Measurements from ENCODE around the gene EMID1.
"Not testable (repeated sequence)": the region's sequence is repeated elsewhere in the genome, so short reads cannot be mapped to it uniquely, and the experiment has no call there.

Gene EMID1

DNA sequence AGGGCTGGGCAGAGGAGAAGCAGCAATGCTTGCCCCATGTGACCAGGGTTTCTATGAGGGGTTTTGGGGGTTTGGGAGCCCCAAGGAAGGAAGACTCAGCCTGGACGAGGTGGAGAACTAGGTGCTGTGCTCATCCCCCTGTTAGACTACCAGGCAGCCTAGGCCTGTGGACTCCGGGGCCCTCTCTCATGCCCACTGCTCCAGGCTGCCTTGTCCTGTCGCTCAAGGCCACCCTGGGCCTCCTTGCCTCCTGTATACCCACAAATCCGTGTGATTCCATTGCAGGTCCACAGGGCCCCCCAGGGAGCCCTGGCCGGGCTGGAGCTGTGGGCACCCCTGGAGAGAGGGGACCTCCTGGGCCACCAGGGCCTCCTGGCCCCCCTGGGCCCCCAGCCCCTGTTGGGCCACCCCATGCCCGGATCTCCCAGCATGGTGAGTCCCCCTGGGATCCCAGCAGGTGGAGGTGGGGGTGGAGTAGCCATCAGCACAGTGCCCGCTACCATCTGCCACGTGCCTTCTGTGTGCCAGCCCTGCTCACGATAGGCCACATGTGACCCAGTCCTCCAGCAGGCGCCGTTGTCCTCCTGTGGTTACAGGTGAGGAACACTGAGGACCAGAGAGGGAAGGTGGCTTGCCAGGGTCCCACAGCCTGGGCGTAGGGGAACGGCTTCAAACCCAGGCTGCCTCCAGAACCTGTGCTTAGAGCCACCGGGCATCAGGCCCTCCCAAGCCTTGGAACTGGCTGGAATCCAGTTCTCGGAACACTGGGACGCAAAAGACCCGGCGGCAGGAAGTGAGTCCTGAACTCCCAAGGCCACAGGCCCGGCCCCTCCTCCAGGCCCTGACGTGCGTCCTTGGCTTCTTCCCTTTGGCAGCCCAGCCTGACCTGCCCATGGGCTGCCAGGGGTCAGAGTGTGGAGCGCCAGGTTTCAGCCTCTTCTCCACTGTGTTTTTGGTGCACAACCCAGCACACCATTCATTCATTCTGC is 26.6 kb downstream of the EMID1 start:
- DNase-seq (ENCODE audit: low read depth) = no peak

DNA sequence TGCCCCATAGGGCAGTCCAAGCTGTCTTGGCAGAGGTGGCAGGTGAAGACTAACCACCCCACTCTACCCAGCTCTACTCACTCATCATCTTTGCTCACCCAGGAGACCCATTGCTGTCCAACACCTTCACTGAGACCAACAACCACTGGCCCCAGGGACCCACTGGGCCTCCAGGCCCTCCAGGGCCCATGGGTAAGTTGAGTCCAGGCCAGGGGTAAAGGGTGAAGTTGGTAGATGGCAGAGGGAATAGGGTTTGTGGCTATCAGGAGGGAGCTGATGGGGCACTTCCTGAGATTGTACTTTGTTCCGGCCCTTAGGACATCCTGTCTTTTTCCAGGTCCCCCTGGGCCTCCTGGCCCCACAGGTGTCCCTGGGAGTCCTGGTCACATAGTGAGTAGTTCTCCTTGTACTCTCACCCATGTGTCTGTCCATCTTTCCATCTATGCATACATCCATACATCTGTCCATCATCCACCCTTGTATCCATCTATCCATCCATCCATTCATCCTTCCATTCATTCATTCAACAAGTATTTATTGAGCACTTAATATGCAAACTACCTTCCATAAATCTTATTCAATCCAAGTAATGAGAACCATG is 27.7 kb downstream of the EMID1 start:
- no peak for DNase-seq (ENCODE audit: low read depth)

DNA sequence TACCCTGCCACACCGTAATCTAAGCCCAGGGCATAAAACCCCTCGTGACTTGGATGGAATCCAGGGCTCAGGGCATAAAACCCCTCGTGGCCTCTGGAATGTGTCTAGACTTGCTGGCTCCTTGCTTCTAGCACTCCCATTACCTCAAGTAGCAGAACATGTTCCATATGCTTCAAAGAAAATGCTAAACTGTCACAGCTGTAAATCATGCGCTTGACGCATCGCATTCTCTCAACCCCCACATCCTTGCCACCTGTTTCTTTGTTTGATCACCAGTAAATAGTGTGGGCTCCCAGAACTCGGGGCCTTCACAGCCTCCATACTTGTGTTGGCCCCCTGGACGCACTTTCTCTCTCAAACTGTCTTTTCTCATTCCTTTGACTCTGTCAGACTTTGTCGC is 34.8 kb downstream of the EMID1 start:
- not testable (repeated sequence) for DNase-seq (ENCODE audit: low read depth)

DNA sequence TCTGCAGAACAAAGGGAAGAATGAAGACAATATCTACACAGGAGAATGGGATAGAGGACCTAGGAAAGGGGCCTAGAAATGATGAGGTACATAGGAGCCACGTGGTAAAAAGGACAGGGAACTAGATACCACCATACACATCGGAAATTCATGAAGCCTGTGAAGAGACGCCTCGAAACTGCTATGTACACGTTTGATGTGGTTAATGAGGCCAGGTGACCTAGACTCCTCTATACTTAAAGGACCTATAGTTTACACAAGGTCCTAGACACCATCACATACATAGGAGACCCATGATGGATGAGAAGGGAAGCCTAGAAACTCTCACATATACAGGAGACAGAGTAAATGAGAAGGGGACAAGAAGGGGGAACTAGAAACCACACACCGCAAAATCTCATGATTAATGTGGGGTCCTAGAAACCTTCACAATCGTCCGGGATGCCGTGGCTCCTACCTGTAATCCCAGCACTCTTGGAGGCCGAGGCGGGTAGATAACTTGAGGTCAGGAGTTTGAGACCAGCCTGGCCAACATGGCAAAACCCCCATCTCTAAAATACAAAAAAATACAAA is 38.3 kb downstream of the EMID1 start:
- DNase-seq (ENCODE audit: low read depth) = no peak

DNA sequence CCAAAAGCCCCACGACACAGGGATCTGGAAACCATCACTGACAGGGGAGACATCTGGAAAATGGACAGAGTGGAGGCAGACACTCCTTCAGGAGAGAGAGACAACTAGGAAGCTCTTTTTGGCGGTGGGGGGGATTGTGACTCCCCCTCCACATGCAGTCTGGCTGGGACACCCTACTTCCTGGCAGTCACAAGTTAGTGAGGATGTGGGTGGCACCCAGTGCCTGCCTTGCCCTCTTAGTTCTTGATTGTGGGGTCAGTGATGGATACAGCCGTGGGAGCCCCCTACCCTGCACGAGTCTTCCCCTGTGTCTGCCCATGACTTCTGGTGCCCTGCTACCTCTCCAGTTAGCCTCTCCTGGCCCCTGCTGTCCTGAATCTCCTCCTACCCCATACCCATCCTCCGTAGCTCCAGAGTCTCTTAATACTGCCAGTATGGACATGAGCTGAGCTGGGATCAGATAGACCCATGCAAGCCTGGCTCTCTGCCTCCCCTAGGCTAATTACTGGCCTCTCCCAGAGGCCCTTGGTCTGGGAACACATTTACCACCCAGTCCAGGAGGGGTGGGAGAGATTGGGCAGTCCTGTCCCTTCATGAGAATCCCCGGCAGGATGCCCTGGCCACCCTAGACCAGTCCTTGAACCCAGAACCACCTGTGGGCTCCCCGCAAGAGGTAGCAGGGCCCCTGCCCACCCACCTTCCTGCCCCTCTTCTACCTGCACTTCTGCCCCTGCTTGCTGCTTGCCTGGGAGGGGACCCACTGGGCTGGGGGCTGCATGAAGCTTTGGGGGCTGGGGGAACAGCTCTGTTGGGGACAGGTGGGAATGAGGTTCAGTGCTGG is 39.3 kb downstream of the EMID1 start:
- no peak for DNase-seq (ENCODE audit: low read depth)

DNA sequence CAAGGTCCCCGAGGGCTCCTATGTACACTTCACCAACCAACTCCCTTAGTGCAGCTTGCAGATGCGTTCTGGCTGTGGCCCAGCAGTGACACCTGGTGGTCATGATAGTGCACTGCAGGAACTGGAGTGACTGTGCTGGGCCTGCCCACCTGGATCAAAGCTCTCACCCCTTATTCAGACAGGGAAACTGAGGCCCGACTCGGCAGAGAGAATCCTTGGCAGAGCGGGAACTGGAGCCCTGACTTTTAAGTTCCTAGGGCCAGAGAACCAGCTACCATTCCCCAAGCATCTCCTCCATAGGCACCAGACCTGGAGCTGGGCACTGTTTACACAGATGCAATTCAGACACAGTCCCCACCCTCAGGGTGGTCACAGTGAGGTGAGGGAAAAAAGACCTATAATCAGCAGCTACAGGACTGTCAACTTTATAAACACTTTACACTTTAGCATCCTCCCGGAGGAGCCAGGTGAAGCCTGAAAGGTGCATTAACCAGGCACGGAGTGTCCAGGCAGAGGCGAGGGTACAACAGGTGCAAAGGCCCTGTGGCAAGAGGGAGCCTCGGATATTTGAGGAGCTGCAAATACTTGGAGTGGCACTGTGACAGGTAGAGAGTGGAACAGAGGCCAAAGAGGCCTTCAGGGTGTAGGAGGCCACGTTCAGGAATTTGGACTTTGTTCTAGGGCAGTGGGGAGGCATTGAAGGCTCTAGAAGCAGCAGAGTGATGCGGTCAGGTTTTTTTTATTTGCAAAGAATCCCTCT is 40.1 kb downstream of the EMID1 start:
- DNase-seq (ENCODE audit: low read depth) = peak; percentile 34

GRCh38 chr22:29247891-29248290 is 42.2 kb downstream of the EMID1 start:
- DNase-seq (ENCODE audit: low read depth) = not testable (repeated sequence)

DNA sequence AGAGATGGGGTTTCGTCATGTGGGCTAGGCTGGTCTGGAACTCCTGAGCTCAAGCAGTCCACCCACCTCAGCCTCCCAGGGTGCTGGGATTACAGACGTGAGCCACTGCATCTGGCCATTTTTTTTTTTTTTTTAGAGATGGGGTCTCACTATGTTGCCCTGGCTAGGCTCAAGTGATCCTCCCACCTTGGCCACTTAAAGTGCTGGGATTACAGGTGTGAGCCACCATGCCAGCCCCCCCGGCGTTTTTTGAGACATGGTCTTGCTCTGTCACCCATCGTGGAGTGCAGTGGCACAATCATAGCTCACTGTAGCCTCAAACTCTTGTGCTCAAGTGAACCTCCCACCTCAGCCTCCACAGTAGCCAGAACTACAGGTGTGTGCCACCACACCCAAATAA is 45.6 kb downstream of the EMID1 start:
- DNase-seq (ENCODE audit: low read depth) = no peak

- DNase-seq (ENCODE audit: low read depth) = no peak
These were observed 46.5 kb downstream of the EMID1 start for GRCh38 chr22:29251981-29252911.

DNA sequence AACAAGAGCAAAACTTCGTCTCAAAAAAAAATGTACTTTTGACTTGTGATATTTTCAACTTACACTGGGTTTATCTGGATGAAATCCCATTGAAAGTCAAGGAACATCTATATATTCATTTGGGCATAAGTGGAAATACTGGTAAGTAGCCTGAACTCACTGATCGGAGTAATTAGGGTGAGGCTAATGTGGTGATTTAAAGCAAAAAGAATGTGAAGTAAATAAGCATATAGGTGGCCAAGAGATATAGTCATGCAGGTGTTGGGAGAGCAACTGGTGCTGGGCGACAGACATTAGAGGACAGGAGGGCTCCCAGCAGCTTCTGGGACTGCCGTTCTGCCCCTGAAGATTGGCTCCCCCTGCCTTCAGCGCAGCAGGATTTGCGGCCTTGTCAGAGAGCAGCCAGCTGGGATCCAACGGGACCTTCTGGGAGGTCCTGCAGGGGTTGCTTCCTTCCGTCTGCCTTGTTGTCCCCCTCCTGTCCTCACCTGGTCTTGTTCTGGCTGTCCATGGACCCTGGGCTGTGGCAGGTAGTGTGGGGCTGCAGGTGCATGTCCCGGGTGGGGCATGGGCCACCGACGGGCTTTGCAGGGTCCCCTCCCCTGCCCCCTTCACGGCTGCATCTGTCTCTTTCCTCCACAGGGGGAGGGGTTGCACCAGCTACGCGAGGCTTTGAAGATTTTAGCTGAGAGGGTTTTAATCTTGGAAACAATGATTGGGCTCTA is 48.0 kb downstream of the EMID1 start:
- no peak for DNase-seq (ENCODE audit: low read depth)

- no peak for DNase-seq (ENCODE audit: low read depth)
These were observed 48.6 kb downstream of the EMID1 start for GRCh38 chr22:29254286-29254660.

DNA sequence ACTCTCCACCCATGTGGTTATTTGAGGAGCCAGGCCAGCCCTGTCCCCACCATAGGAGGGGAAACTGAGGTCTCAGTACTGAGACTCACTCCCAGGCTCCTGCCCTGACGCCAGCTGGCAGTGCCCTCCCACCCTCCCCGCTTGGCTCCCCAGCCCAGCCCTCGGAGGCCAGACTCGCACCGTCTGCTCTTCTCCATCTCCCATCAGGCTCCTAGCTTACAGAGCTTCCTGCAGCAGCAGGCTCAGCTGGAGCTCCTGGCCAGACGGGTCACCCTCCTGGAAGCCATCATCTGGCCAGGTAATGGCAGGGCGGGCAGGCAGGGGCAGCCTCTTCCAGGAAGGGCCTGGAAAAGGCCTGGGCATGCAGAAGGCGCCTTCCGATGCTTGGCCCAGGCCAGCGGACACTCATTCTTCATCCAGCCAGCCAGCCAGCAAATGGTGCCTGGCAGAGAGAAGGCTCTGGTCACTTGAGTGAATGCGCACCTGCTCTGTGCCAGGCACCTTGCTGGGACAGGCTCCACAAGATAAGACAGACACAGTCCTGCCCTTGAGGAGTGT is 49.4 kb downstream of the EMID1 start:
- no peak for DNase-seq (ENCODE audit: low read depth)

DNA sequence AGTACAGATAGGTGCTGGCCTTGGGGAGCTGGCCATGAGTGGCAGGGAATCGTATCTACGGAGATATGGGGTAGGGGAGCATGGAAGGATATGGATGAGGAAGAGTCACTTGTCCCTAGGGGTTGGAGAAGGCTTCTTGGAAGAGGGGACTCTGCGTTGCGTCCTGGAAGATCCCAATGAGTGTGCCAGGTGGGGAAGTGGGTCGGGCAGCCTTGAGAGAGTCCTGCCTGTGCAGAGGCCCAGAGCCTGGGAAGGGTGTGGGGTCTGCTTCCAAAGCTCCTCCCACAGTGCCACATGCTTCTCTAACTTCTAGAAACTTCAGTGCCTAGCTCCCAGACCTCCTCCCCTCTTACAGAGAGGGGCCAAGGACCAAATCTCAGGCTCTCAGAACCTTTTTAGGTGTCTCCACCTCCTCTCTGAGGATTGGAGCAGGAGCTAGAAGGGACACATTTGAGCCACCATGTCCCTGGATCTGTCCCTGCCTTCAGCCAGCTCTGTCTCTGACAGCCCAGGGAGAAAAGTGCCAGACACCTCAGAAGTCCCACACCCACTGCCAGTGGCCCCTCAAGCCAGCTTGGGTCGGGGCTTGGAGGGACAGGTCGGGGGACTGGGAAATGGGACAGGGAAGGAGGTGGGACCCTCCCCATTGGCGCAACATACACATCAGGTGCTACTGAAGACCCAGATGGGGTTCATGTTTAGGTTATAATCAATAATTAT is 51.1 kb downstream of the EMID1 start:
- DNase-seq (ENCODE audit: low read depth) = no peak

- no peak for DNase-seq (ENCODE audit: low read depth)
These were observed 52.1 kb downstream of the EMID1 start for GRCh38 chr22:29257751-29258181.

- no peak for DNase-seq (ENCODE audit: low read depth)
These were observed 52.9 kb downstream of the EMID1 start for GRCh38 chr22:29258407-29259252.

- no peak for DNase-seq (ENCODE audit: low read depth)
These were observed 53.7 kb downstream of the EMID1 start for GRCh38 chr22:29259253-29259899.

GRCh38 chr22:29260031-29260560 is 54.4 kb downstream of the EMID1 start:
- DNase-seq (ENCODE audit: low read depth) = no peak

Data from stimulated activated CD8-positive, alpha-beta memory T cell treated with anti-CD3 and anti-CD28 coated beads, Interleukin-12 subunit alpha, Interleukin-12 subunit beta, amount 100 ng/mL, for 4 hours (primary cell).